ENCODE results near the gene PBRM1. TPM values are rescaled to one million over a fixed set of nuclear protein-coding genes. Genes with fewer than 3 reads are reported as not detected.

PBRM1 gene
- total and polyA plus RNA-seq, 2 donors (not counting 1 experiment from before 2014, with no cell fraction given): 16.8 to 85.9 TPM

DNA sequence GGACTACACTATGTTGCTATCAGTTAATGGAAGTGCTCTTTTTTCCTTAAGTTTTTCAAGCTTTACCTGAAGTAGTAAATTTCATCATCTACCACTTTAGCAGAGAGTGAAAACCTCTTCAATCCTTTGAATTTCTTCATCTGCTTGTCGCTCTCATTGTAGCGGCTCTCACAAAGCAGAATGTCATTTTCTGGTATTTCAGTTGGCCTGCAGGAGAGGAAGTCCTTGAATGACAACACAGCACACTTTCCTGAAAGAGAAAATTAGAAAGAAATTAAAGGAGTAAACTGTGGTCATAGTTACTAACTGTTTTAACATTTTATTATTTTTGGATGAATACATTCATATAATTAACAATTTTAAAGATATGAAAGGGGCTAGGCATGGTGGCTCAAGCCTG, 121.7 kb downstream of the PBRM1 start:
- no peak for TF ChIP-seq EZH2 (IDR thresholded peaks at IDR 0.05; ENCODE audit: borderline replicate concordance, insufficient read depth, low read depth, low read length, poor library complexity, severe bottlenecking)
- TF ChIP-seq CTCF (IDR thresholded peaks at IDR 0.05): no peak
- H3K27me3 ChIP-seq (replicated peaks in 1 of 4; ENCODE audit: control extremely low read depth in 1 of 4, control insufficient read depth in 3 of 4, insufficient read depth in 4 of 4, low read length in 3 of 4): no peaks in the 10 kb centered on the region
- Mint-ChIP-seq H3K4me3 (no peak overlapping the region), H3K27me3 (no peaks in the 10 kb centered on the region), H3K27ac (no peak overlapping the region), H3K9me3 (ENCODE audit: insufficient read depth) (no peaks in the 10 kb centered on the region), H3K4me1 (no peaks in the 10 kb centered on the region)
- no peak overlapping the region for H3K4me2 ChIP-seq (replicated peaks; ENCODE audit: low read depth, low read length, poor library complexity, severe bottlenecking)
- no peak overlapping the region for H3K9ac ChIP-seq (ENCODE audit: low read length)
- DNase-seq (no peak), ATAC-seq (ENCODE audit: low read depth) (no peak)
- no CpG with 5 or more reads among the region's 2 CpGs for WGBS (ENCODE audit: insufficient coverage)
- no peaks in the 10 kb centered on the region for H3K4me1 ChIP-seq (ENCODE audit: control insufficient read depth in 2 of 2, insufficient read depth in 2 of 2, low read length in 2 of 2)
- no peaks in the 10 kb centered on the region for H4K20me1 ChIP-seq (ENCODE audit: control insufficient read depth, insufficient read depth, low read length, poor library complexity, severe bottlenecking)
- no peak overlapping the region for H3K4me3 ChIP-seq (ENCODE audit: control extremely low read depth in 1 of 5, extremely low read depth in 1 of 5, insufficient read depth in 1 of 5, low read depth in 2 of 5, low read length in 4 of 5)
- POLR2A ChIA-PET: no interaction called here
- H3K27ac ChIP-seq (ENCODE audit: low read length in 2 of 2): no peak overlapping the region
- CTCF ChIA-PET: no interaction called here
- H3K79me2 ChIP-seq (ENCODE audit: control insufficient read depth, insufficient read depth, low read length): peaks cover 11% of the 10 kb centered on the region
- H3K9me3 ChIP-seq (ENCODE audit: control extremely low read depth in 1 of 3, control insufficient read depth in 2 of 3, insufficient read depth in 1 of 3, low read length in 2 of 3): no peaks in the 10 kb centered on the region
- intact Hi-C loops (cut with micrococcal nuclease): no loop called here
- peaks cover 4 to 61% of the 10 kb centered on the region in 2 experiments for H3K36me3 ChIP-seq (replicated peaks in 1 of 2; ENCODE audit: control extremely low read depth in 1 of 2, control insufficient read depth in 1 of 2, extremely low read depth in 1 of 2, insufficient read depth in 2 of 2, low read length in 1 of 2)
- H2AFZ ChIP-seq (ENCODE audit: insufficient read depth, low read depth, low read length, poor library complexity, severe bottlenecking): no peak overlapping the region

DNA sequence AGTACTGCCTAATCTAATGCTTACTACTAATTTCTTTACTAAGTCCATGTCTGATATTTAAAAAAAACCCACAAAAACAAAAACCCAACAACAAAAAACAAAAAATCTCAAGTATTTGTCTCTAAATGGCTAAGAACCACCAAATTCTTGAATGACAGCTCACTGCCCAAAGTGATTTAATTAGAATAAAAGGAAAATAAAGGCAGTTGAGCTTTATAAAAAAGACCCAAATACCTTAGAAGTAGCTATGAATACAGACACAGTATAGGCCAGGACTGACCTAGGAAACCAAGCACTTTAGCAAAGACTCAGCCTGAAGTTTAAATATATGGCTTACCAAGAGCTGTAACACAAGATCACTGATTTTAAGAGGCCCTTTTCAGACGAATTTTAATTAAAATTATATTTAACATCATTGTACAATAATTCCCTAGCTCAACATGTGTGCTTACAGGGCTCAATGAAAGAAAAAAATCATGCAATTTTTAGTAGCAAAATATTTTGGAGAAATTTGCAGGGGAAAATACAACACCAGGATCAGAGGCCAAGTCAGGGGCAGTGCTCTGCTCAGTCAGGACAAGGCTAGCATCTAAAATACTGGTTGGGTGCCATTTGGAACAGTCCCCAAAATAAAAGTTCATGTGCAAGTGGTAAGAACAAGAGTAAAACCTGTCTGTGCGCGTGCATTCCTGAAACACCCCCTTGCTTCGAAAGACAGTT, 124.5 kb downstream of the PBRM1 start:
- H3K9me3 ChIP-seq (ENCODE audit: control extremely low read depth in 1 of 3, control insufficient read depth in 2 of 3, insufficient read depth in 1 of 3, low read length in 2 of 3): no peaks in the 10 kb centered on the region
- no peak overlapping the region for H2AFZ ChIP-seq (ENCODE audit: insufficient read depth, low read depth, low read length, poor library complexity, severe bottlenecking)
- ATAC-seq (ENCODE audit: low read depth): no peak
- CTCF ChIA-PET: no interaction called here
- H3K4me1 Mint-ChIP-seq: no peaks in the 10 kb centered on the region
- TF ChIP-seq CTCF (IDR thresholded peaks at IDR 0.05): no peak
- TF ChIP-seq EZH2 (IDR thresholded peaks at IDR 0.05; ENCODE audit: borderline replicate concordance, insufficient read depth, low read depth, low read length, poor library complexity, severe bottlenecking): no peak
- H3K27ac Mint-ChIP-seq: no peak overlapping the region
- POLR2A ChIA-PET: interaction anchor here (1.0 kb wide), 1 partner anchor 146 kb away, joined by 11 read pairs; no protein-coding TSS in a partner anchor
- H3K27ac ChIP-seq (ENCODE audit: low read length in 2 of 2): no peak overlapping the region
- no peak for DNase-seq
- H3K79me2 ChIP-seq (ENCODE audit: control insufficient read depth, insufficient read depth, low read length): peaks cover 13% of the 10 kb centered on the region
- no peaks in the 10 kb centered on the region for H4K20me1 ChIP-seq (ENCODE audit: control insufficient read depth, insufficient read depth, low read length, poor library complexity, severe bottlenecking)
- H3K4me3 Mint-ChIP-seq: no peak overlapping the region
- no peaks in the 10 kb centered on the region for H3K4me1 ChIP-seq (ENCODE audit: control insufficient read depth in 2 of 2, insufficient read depth in 2 of 2, low read length in 2 of 2)
- H3K9me3 Mint-ChIP-seq (ENCODE audit: insufficient read depth): no peaks in the 10 kb centered on the region
- WGBS (ENCODE audit: insufficient coverage): 97% methylated on average over 3 of the region's 4 CpGs
- intact Hi-C loops (cut with micrococcal nuclease): no loop called here
- no peak overlapping the region for H3K9ac ChIP-seq (ENCODE audit: low read length)
- no peak overlapping the region for H3K4me2 ChIP-seq (replicated peaks; ENCODE audit: low read depth, low read length, poor library complexity, severe bottlenecking)
- peaks cover 2 to 83% of the 10 kb centered on the region in 2 experiments for H3K36me3 ChIP-seq (replicated peaks in 1 of 2; ENCODE audit: control extremely low read depth in 1 of 2, control insufficient read depth in 1 of 2, extremely low read depth in 1 of 2, insufficient read depth in 2 of 2, low read length in 1 of 2)
- no peak overlapping the region for H3K4me3 ChIP-seq (ENCODE audit: control extremely low read depth in 1 of 5, extremely low read depth in 1 of 5, insufficient read depth in 1 of 5, low read depth in 2 of 5, low read length in 4 of 5)
- H3K27me3 ChIP-seq (replicated peaks in 1 of 4; ENCODE audit: control extremely low read depth in 1 of 4, control insufficient read depth in 3 of 4, insufficient read depth in 4 of 4, low read length in 3 of 4): no peaks in the 10 kb centered on the region
- no peaks in the 10 kb centered on the region for H3K27me3 Mint-ChIP-seq
